ENCODE measurements around the gene CCSER1. TPM values are rescaled to one million over a fixed set of nuclear protein-coding genes. Genes with fewer than 3 reads are reported as not detected.

Gene CCSER1
- total and polyA plus RNA-seq, 2 of the 8 experiments (the other 6 are each of a cell fraction or from before 2014, with no cell fraction given), result 0.26 to 0.84 TPM

DNA sequence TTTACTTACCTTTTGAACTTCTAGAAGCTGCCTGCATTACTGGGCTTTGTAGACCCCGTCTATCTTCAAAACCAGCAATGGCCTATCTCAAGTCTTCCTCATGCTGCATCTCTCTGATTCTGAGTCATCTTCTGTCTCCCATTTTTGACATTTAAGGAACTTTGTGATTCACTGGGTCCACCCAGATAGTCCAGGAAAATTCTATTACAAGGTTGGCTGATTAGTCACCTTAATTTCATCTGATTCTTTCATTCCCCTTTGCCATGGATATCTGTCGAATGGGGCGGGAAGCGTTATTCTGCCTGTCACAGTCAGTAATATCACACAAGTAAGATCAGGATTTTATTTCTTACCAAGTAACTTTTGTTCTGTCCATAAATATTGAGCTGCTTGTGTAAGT is 618.0 kb downstream of the CCSER1 start:
- Histone ChIP-seq H2BK15ac (ENCODE audit: low read length) (no peak overlapping the region), H3K36me3 (ENCODE audit: control insufficient read depth in 2 of 4, insufficient read depth in 4 of 4, low read length in 3 of 4) (no peaks in the 10 kb centered on the region), H3K4ac (replicated peaks; ENCODE audit: insufficient read length, low read depth, low read length) (no peak overlapping the region), H3K79me1 (ENCODE audit: low read depth, low read length) (no peaks in the 10 kb centered on the region), H4K91ac (replicated peaks; ENCODE audit: insufficient read length, low read length) (no peak overlapping the region), H2AK5ac (ENCODE audit: low read depth, low read length) (no peak overlapping the region), H3K4me2 (ENCODE audit: insufficient read depth in 1 of 2, low read depth in 2 of 2, low read length in 2 of 2) (no peak overlapping the region), H3K27ac (ENCODE audit: low read depth, low read length) (no peak overlapping the region), H3K56ac (replicated peaks; ENCODE audit: insufficient read length, low read depth, low read length) (no peak overlapping the region), H2BK12ac (ENCODE audit: low read depth, low read length) (no peak overlapping the region), H4K20me1 (replicated peaks in 1 of 2; ENCODE audit: control insufficient read depth in 1 of 2, insufficient read depth in 2 of 2, low read length in 2 of 2) (no peaks in the 10 kb centered on the region), H3K23me2 (ENCODE audit: low read depth, low read length) (no peaks in the 10 kb centered on the region), H3K9ac (replicated peaks in 1 of 4; ENCODE audit: extremely low read depth in 1 of 4, low read depth in 3 of 4, low read length in 3 of 4) (no peak overlapping the region), H4K8ac (ENCODE audit: extremely low read depth, insufficient read depth, low read length) (no peak overlapping the region), H3K27me3 (replicated peaks in 1 of 4; ENCODE audit: control insufficient read depth in 3 of 4, extremely low read depth in 1 of 4, insufficient read depth in 3 of 4, low read length in 3 of 4) (no peaks in the 10 kb centered on the region), H3K79me2 (ENCODE audit: control insufficient read depth in 1 of 2, insufficient read depth in 2 of 2, low read length in 2 of 2) (no peaks in the 10 kb centered on the region), H3K23ac (ENCODE audit: insufficient read length) (no peak overlapping the region), H3K4me1 (replicated peaks in 1 of 4; ENCODE audit: control insufficient read depth in 3 of 4, insufficient read depth in 4 of 4, low read length in 3 of 4) (no peaks in the 10 kb centered on the region), H4K5ac (ENCODE audit: insufficient read length, low read depth, low read length) (no peak overlapping the region), H3K18ac (ENCODE audit: extremely low read depth, low read length) (no peak overlapping the region), H3K14ac (ENCODE audit: insufficient read length) (no peak overlapping the region), H3K4me3 (ENCODE audit: extremely low read depth in 1 of 4, insufficient read depth in 2 of 4, low read depth in 3 of 4, low read length in 4 of 4) (no peak overlapping the region), H3K9me3 (ENCODE audit: insufficient read depth in 2 of 2, low read depth in 1 of 2, low read length in 1 of 2) (peaks cover under 1 to 2% of the 10 kb centered on the region in 2 experiments; a peak in 1 of 4 replicates), H2BK20ac (ENCODE audit: low read length) (no peak overlapping the region), H2AFZ (ENCODE audit: low read length) (no peak overlapping the region), H2BK120ac (replicated peaks; ENCODE audit: low read depth, low read length) (no peak overlapping the region), H2BK5ac (ENCODE audit: low read depth, low read length) (no peak overlapping the region)
- WGBS, 2 experiments (ENCODE audit: extremely low coverage in 1 of 2, insufficient coverage in 1 of 2, insufficient read length in 1 of 2, insufficient replicate concordance in 2 of 2, low coverage in 1 of 2, low lambda C conversion rate in 2 of 2, missing lambda C conversion rate in 1 of 2), result 94% methylated on average over 4 of the region's 4 CpGs; no CpG with 5 or more reads in 1 of the 2 experiments
- TF ChIP-seq, protein P1, sequence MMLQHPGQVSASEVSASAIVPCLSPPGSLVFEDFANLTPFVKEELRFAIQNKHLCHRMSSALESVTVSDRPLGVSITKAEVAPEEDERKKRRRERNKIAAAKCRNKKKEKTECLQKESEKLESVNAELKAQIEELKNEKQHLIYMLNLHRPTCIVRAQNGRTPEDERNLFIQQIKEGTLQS (IDR thresholded peaks at IDR 0.05; ENCODE audit: insufficient read depth, low read depth, low read length), result no peak
- TF ChIP-seq GABPA (IDR thresholded peaks at IDR 0.05; ENCODE audit: borderline replicate concordance, insufficient read depth, low read length) (no peak), HDAC2 (IDR thresholded peaks at IDR 0.05; ENCODE audit: borderline replicate concordance in 1 of 2, low read depth in 2 of 2, low read length in 2 of 2) (no peak), ASH2L (IDR thresholded peaks at IDR 0.05; ENCODE audit: low read length) (no peak), BRCA1 (IDR thresholded peaks at IDR 0.05; ENCODE audit: low read depth, low read length) (no peak), JUN (IDR thresholded peaks at IDR 0.05; ENCODE audit: low read depth, low read length) (no peak), CREB1 (IDR thresholded peaks at IDR 0.05) (no peak), SAP30 (IDR thresholded peaks at IDR 0.05; ENCODE audit: insufficient read depth, insufficient replicate concordance, low read length) (no peak), TAF7 (optimal IDR thresholded peaks at IDR 0.05; ENCODE audit: borderline replicate concordance, low read depth, low read length) (no peak), MAFK (IDR thresholded peaks at IDR 0.05; ENCODE audit: low read depth, low read length) (no peak), TAF1 (IDR thresholded peaks at IDR 0.05; ENCODE audit: low read depth, low read length) (no peak), RNF2 (IDR thresholded peaks at IDR 0.05; ENCODE audit: borderline replicate concordance, low read depth, low read length, missing control alignments, poor library complexity, severe bottlenecking) (no peak), EGR1 (IDR thresholded peaks at IDR 0.05; ENCODE audit: borderline replicate concordance, low read depth, low read length) (no peak)
- ChIA-PET CTCF (ENCODE audit: partially characterized antibody) (interaction anchor here (1.0 kb wide), 1 partner anchor 10 kb away, joined by 4 read pairs; no protein-coding TSS in a partner anchor), POLR2A (ENCODE audit: partially characterized antibody) (no interaction called here)
- FAIRE-seq, result no peak
- no peak for DNase-seq (ENCODE audit: low read depth in 1 of 2, low spot score in 2 of 2)
